Gastroesophageal sphincter (tissue), 3 donors: ENCODE results near the gene LGALS16.

Experiments used
- CTCF ChIP-seq, 4 experiments: fragments of 200-600 bp in 2 of 4; fragments of 450-650 bp in 2 of 4; sonication (generic) in 1 of 4; IDR thresholded peaks; one replicate each; pipeline ENCODE4 v1.5.1; 2017 to 2019; ENCODE audit warnings: antibody characterized with exemption in 4 of 4, mild to moderate bottlenecking in 2 of 4, moderate library complexity in 2 of 4
- POLR2A ChIP-seq, 2 donors: fragments of 450-650 bp; IDR thresholded peaks; one replicate each; pipeline ENCODE4 v1.6.1; 2017; ENCODE audit warnings: antibody characterized with exemption in 2 of 2, mild to moderate bottlenecking in 2 of 2, moderate library complexity in 1 of 2

- no peak for TF ChIP-seq CTCF (IDR thresholded peaks at IDR 0.05)
- no peak for TF ChIP-seq POLR2A (IDR thresholded peaks at IDR 0.05)
These were observed 5.9 kb downstream of the LGALS16 start for GRCh38 chr19:39661565-39661964.
